Fibroblast of skin of right biceps (primary cell): ENCODE data around the gene ABLIM1.

ENCODE experiments used
- DNase-seq: peaks from one replicate; pipeline ENCODE4 v3.0.0-alpha.2; 2013

The ABLIM1 gene

DNA sequence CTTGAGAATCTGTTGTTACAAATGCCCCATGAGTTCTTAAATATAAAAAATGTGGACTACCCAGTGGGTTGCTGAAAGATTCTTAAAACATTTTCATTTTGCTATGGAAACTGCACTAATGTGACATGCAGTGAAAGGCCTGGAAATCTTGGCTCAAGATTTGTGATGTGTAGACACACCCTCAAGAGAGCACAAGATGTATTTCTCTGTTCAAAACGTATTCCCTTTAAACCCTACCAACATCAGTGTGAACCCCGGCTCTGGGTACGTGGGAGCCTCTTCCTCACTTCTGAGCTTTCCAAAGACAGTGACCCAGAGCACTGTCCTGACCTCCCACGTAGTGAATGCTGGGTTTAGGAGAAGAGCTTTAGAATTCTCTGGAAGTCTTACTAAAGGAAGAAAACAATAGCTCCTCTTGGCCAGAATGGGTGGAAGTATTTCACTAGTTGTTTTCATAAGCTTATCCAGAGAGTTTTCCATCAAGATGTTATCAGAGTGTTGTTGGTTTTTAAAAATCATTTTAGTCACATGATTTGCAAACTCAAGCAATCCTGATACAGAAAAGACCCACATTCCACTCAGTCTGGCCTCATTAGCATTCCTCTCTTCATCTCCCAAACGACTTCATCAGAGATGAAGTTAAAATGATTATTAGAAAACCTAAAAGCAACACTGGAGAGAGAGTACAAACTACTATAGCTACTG, 172.2 kb downstream of the ABLIM1 start:
- DNase-seq, result no peak

DNA sequence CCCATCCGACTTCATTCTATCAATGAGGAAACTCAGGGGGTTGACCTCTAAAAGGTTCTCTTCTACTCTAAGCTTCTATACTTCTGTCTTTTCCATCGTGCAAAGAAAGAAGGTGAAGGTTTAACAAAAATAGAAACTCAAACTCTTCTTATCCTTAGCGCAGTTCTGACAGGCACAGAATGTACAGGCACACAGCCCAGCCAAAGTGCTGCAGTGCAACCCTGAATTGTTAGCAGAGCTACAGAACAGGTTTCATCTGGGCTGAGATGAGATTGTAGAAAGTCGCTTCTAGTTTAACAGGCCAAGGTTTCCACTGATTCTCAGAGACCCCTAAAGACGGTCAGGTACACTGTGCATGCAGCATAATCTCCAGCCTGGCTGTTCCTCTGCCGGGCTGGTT, 174.5 kb downstream of the ABLIM1 start:
- DNase-seq, result no peak

DNA sequence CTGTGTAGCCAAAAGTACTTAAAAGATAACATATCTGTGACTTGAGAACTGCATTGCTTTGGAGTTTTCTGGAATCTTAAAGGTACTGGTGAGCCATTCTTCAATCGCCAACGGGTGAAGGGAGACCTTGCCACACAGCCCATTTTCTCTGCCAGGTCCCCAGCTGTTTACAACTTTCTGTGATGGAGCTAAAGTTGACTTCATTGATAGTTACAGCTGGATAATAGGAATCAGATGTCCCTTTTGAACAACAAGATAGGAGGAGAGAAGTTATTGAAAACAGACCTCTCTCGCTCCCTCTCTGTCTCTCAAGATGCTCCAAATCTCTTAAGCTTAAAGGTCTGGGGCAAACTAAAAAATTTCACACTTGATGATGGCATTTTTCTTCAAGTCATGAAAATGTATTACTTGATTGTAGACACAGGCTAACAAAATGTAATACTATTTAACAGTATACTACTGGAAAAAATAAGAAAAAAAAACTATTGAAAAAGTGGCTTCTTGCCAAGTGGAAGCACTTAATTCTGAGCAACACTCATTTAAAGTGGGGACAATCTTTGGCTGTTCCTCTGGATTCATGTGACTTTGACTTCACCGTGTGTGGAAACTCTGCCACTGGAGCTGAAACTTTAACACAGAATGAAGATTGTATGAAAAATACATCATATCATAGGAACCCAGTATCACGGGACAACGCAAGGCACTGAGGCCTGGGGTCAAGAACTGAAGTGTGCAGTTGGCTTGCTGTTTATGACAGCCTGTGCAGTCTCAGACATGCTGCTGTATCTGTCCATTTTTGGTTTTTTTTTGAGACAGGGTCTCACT, 175.4 kb downstream of the ABLIM1 start:
- no peak for DNase-seq

DNA sequence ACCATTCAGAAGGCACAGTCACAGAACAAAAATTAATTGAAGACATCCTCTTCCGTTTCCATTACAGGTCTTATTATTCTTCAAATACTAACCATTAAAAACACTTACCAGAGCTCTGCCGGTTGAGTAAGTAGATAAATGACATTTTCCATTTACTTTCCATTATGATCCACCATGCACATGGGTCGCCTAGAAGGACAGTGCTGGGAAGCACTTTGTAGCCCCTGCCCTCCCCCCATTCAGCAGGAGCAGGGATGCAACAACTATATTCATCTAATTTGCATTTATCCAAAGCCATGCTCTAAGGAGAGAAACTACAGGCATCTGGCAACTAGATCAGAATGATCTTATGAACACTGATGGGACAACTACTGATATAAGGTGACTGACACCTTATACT, 177.0 kb downstream of the ABLIM1 start:
- no peak for DNase-seq

DNA sequence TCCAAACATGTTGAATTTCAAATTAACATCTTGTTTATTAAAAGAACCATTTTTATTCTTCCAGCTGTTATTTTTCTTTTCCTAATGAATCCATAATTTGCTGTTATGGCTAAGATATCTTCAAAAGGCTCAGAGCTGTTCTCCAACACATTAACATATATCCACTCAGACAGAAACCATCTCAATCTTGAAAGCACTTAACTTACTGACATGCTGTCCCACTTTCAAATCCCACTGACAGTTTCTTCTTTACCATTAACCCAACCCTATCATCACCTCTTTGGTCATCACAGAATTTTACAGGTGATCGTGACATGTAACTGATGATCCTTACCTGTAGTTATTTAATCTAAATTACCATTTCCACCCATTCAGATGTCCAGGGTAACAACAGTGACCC, 178.2 kb downstream of the ABLIM1 start:
- no peak for DNase-seq

DNA sequence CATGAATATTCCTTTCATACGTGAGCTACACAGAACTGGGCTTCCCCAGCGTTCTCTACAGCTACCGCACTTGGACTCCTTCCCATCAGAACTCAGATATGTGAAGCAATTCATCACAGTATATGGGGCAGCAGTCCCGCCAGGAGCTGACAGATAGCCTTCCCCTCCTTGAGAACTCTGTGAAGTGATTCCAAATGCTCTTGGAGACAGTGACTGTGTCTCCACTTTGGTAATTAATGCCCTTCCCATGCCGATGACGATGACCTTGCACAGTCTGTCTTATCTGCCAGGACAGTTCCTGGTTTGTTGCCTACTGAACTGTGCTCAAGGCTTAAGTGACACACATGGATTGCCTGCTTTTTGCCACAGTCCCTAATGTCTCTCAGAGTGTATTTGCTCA, 178.8 kb downstream of the ABLIM1 start:
- DNase-seq, result no peak

DNA sequence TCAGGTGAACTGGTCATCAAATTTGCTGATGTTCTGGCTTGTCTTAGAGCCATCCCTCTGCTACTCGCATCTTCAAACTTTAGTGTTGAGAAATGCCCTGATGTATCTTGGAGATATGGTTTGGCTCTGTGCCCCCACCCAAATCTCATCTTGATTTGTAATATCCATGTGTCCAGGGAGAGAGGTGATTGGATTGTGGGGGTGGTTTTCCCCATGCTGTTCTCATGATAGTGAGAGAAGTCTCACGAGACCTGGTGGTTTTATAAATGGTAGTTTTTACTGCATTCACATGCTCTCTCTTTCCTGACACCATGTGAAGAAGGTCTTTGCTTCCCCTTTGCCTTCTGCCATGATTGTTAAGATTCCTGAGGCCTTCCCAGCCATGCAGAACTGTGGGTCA, 179.8 kb downstream of the ABLIM1 start:
- peak; percentile 17 for DNase-seq

DNA sequence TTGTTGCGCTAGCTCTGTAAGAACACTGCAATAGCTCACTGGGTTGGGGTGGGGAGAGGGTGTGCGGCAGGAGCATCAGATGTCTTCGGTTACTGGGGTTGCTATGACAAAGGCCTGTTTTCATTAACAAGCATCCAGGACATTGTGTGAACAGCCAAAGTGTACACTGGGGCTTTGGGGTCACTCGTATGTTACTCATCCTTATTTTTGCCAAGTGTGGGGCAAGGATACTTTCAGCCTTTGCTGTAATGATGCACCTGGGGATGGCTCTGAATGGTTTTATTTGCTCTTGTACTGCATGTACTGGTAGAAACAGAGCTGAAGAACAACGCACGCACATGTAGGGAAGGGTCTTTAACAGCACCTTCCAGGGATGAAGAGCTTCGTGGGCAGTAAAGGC, 180.8 kb downstream of the ABLIM1 start:
- DNase-seq, result peak; percentile 21

DNA sequence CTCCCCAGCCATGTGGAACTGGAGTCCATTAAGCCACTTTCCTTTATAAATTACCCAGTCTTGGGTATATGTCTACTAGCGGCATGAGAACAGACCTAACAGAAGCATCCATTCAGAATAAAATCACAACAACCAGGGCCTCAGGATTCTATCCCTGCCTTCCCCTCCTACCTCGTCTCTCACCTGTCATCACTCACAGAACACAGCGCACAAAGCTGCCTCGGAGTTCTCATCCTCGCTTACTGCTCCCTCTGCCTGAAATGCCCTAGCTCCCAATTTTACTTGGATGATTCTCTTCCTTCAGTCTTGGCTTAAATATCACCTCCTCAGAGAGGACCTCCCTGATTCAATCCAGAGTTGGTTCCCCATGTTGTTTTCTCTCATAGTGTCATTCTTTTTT, 183.1 kb downstream of the ABLIM1 start:
- no peak for DNase-seq

DNA sequence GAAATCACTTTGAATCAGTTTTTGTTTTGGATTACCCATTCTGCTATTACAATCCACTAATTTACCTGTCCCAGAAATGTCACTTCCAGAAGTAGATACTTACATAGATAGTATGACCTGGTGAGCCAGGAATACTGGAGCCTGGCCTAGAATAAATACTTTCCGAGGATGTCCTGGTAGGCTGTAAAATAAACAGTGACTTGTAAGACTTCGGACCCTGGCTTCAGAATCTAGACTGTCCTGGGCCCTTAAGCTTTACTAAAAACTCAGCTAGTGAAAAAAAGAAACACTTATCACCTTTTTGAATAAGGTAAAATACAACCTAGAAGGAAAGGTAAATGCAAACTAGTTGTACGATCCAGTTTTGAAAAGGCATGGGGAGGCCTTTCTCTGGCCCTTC, 184.3 kb downstream of the ABLIM1 start:
- DNase-seq, result no peak

DNA sequence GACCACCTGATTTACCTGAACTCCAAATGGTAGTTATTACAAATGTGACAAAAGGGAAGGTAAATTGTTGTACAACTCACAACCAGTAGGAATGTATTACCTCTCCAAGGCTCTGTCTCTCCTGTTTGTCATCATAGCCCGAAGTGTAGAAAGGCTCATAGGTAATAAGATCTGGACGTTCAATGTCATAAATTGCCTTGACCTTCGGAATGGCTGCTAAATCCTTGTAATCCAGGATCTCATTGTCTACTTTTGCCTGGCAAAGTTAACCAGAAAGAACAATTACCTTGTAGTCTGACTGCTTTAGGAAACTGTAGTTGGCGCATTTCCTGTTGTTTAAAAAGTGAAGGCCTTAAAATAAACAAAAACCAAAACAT, 185.2 kb downstream of the ABLIM1 start:
- DNase-seq, result no peak

DNA sequence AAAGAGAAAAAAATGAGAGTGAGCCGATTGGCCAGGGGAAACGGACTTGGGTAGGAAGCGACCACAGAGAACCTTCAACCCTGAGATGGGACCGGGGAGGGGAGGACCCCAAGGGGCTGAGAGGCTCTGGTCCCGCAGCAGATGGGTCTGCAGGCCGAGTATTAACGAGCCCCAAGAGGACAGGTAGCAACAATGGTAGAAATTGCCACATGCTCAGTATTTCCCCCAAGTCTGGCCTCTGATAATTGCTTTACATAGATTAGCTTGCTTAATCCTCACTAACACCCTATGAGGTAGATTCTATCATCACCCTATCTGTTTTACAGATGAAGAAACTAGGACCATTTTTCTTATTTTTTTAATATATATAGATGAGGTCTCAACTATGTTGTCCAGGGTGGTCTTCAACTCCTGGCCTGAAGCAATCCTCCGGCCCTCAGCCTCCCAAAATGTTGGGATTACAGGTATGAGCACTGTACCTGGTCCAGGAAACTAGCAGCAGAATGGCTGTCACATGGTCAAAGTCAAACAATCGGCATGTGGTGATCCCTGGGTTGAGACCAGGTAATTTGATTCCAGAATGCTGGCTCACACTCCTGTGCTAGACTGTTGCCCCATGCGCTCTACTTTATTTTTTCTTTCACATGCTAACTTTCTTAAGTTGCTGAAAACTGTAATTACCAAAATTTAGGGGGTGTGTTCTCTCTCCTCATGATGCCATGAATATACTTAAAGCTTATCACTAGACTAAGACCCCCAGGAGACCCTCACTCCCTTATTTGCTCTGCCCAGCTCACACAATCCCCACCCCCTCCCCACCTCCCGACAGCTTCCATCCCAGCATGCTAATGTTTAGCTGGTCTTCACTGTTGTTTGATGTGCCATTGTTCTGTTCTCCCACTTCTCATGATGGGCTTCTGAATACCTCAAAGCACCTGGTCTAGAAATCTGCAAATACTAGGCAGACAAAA, 185.9 kb downstream of the ABLIM1 start:
- no peak for DNase-seq

DNA sequence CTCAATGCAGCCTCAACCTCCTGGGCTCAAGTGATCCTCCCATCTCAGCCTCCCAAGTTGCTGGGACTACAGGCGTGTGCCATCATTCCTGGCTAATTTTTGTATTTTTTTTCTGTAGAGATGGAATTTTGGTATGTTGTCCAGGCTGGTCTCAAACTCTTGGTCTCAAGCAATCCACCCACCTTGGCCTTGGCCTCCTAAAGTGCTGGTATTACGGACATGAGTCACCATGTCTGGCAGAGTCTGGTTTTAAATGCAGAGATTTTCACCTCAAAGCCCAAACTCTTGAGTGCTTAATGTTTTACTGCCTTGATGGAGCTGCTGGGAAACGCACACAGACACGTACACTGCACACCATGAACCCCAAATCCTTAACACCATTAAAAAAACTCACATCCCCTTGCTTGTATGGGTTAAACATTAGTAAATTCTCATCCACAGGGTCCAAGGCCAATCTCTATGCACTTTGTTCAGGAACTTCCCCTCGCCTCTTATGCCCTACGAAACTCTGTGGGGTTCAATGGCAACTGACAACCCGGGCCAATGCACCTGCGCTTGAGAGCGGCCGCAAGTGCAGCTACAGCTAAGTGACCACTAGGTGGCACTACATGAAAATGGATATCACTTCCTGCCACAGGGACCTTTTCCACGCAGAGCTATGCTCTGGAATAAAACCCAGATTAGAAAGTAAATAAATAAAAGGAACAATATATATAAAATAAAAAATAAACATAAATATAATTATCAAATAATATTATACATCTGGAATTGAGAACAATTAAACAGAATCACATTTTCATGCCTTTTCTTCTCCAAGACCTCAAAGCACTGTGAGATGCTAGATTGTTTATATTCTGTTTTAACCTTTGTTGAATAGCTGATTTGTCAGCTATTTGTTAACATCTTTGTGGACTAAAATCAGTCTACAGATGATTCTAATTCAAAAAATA, 186.8 kb downstream of the ABLIM1 start:
- peak; percentile 58 for DNase-seq

DNA sequence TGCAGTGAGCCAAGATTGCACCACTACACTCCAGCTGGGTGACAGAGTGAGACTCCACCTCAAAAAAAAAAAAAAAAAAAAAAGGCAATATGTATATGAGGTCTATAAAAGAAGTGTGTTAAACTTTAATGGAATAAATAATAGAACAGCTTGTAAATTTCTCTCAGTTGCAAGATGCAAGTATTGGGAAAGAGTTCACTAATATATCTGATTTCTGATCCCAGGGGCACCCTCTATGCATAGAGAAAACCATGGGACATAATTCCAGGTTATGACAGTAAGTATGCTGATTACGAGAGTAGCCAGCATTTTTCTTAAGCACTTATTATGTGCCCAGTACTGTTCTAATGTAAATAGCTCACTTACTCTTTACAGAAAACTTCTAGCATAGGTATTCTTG, 187.7 kb downstream of the ABLIM1 start:
- no peak for DNase-seq

DNA sequence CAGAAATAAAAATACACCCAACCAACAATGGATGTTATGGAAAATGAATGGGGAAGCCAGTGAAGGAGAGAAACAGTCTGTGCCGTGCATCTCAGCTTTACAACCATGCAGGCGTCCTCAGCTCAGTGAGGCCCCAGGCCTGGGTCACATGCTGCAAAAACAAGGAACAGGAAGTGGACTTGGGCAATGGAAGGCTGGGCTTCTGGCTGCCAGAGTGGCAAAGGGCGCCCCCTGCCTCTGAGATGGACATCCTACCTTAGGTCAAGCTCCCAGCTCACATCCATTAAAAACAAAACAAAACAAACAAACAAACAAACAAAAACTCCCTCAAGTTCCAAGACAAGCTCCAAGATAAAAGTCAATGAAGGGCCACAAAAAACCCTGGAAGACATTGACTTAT, 199.1 kb downstream of the ABLIM1 start:
- DNase-seq, result peak; percentile 17

DNA sequence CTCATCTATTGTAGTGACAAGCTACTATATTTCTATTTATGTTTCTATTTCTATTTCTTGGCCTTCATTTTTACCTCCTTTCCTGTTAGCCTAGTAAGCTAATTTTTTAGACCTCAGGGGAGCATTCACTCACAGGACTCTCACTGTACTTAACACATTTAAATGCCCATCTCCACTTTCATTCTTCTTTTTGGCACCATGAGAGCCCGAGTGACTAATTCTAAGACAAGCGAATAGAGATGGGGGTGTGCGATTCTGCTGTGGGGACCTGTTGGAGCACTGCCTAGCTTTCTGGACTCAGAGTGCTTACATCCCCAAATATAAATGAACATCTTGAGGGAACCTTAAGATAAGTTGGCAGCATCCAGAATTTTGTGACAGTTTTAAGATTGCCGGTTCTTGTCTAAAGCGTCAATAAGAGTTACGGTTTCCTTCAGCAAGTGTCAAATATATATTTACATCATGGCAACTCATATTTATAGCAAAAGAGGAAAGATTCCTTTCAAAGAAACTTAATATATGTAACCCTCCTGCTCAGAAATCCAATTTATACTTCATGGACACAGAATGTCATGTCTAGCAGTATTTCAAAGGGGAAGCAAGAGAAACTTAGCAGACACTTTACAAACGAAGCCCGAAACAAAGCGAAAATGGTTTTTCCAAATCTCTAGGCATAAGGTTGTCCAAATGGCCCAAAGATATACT, 199.7 kb downstream of the ABLIM1 start:
- DNase-seq, result no peak

DNA sequence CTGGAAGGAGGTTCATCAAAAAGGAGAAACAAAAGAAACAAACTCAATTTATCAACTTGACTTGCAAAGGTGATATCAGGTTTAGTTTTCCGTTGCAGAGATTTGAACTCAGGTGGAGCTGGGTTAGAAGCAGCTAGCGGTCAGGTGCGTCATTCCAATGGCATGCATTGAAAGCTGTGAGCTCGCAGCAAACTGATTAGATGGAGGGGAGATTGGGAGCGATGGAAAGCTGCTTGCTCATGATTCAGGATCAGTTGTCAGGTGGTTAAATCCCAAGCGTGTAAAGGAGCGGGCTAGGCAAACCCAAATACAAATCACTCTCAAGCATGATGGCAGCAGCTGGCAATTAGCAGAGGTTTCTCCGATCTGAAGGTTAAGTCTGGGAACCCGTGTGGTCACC, 204.5 kb downstream of the ABLIM1 start:
- no peak for DNase-seq

DNA sequence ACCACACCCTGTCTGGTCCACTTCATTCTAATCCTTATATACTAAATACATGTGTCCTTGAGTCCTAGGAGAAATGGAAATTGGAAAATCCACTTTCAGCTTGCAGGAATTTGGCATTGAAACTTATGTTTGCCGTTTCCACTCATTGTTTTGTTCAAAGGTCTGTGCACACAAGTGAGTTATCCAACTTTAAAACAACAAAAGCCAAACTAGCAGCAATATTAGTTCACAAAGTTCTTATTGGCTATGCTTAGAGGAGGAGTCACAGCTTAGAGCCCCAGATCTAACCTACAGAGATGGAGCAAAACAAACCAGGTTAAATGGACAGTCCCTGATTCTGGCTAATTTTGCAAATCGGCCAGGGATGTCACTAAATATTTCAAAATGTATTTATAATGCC, 209.2 kb downstream of the ABLIM1 start:
- no peak for DNase-seq

DNA sequence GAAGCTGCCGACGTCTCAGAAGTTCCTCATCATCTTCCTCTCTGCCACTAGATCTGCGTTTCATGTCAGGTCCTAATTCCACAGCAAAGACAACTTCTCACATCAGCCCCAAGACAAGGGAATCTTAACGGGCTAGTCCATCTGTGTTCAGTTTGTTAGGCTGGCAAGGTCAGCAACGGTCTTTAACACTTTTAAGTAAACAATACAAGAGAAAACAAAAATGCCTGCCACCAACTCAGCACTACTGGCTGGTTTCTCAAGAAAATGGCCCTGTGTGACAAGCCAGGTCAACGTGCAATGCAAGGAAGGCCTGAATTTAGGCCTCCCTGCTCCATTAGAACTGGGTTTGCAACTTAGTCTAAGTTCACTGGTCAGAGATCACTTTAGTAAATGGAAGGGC, 212.7 kb downstream of the ABLIM1 start:
- no peak for DNase-seq

DNA sequence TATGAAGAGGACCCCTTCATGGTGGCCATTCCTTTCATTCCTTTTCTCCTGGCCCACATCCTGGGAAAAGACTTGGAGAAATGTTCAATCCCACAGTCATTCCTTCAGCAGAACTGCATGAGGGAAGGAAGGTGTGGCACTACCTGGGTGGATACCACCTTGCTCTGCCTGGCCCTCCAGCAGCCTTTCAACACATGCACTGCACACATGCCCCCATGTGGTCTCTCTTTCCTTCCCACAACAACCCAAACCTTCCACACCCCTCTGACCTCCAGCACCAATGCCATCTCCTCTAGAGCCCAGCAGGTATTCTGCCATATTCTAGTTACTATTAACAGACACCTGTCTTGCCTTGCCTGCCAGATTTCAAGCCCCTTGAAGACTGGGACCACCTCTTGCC, 213.3 kb downstream of the ABLIM1 start:
- DNase-seq, result no peak

DNA sequence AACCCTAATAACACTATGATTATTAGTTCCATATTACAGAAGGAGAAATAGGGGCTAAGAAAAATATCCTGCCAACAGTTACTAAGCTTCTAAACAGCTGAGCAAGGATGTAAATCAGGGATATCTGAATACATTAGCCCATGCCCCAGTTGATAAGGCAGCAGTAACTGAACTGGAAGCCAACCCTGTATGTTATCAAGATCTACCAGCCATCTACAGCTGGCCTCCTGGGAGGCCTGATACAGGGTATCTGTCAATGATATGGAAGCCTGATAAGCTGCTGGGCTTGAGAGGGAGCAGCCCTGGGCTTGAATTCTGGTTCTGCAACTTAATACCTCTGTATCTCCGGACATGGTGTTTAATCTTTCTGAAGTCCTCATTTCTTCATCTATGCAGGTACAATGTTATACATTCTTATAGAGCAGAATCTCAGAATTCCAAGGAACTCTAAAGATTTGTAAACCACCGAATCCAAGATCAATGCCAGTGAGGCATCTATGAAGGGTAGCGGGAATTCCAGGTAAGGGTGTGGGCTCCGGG, 215.9 kb downstream of the ABLIM1 start:
- DNase-seq, result no peak
